GM11168 (cell line): Measurements from ENCODE around the gene SETD4.
"Not testable (repeated sequence)": the region's sequence is repeated elsewhere in the genome, so short reads cannot be mapped to it uniquely, and the experiment has no call there.

ENCODE experiments used
- in situ Hi-C: fragments of 300-500 bp; cut with MboI; formaldehyde crosslinking; loops from one replicate; pipeline ENCODE4 v1.12.0; 2022; ENCODE audit warnings: low sequenced_read_pairs; ENCODE audit not compliant: unreplicated experiment

SETD4 gene

GRCh38 chr21:36079010-36079649 lies 18.8 kb upstream of the SETD4 start:
- in situ Hi-C loops: no loop called here

GRCh38 chr21:36077758-36078157 lies 17.4 kb upstream of the SETD4 start:
- in situ Hi-C loops: no loop called here

- in situ Hi-C loops: no loop called here
Measured at GRCh38 chr21:36076878-36077655, 16.7 kb upstream of the SETD4 start.

- in situ Hi-C loops: no loop called here
Measured at GRCh38 chr21:36075953-36076352, 15.6 kb upstream of the SETD4 start.

GRCh38 chr21:36075171-36075570 lies 14.8 kb upstream of the SETD4 start:
- in situ Hi-C loops: no loop called here

- in situ Hi-C loops: not testable (repeated sequence)
Measured at GRCh38 chr21:36073911-36074310, 13.6 kb upstream of the SETD4 start.

- in situ Hi-C loops: no loop called here
Measured at GRCh38 chr21:36073181-36073580, 12.9 kb upstream of the SETD4 start.

GRCh38 chr21:36072453-36073162 lies 12.3 kb upstream of the SETD4 start:
- in situ Hi-C loops: no loop called here

GRCh38 chr21:36070999-36071398 lies 10.7 kb upstream of the SETD4 start:
- in situ Hi-C loops: no loop called here

GRCh38 chr21:36069713-36070583 lies 9.6 kb upstream of the SETD4 start, which contains the start of gene CBR1:
CBR1 (plus strand) TSS chr21:36070024; CDS start chr21:36070116, 92 bp downstream.
- in situ Hi-C loops: no loop called here

- in situ Hi-C loops: no loop called here
Measured at GRCh38 chr21:36068748-36069398, 8.5 kb upstream of the SETD4 start.

- in situ Hi-C loops: no loop called here
Measured at GRCh38 chr21:36065497-36066036, 5.2 kb upstream of the SETD4 start.

- in situ Hi-C loops: no loop called here
Measured at GRCh38 chr21:36064085-36064460, 3.7 kb upstream of the SETD4 start.

- in situ Hi-C loops: no loop called here
Measured at GRCh38 chr21:36063375-36064084, 3.2 kb upstream of the SETD4 start.

- in situ Hi-C loops: no loop called here
Measured at GRCh38 chr21:36061445-36061844, 1.1 kb upstream of the SETD4 start.

- in situ Hi-C loops: no loop called here
Measured at GRCh38 chr21:36059823-36060158, 535 bp downstream of the SETD4 start.

GRCh38 chr21:36055551-36055950 lies 4.8 kb downstream of the SETD4 start:
- in situ Hi-C loops: no loop called here

GRCh38 chr21:36053715-36054062 lies 6.6 kb downstream of the SETD4 start:
- in situ Hi-C loops: no loop called here
